MCF 10A (cell line): ENCODE measurements around the gene ASIC1. TPM values are rescaled to one million over a fixed set of nuclear protein-coding genes. Genes with fewer than 3 reads are reported as not detected.
"Not testable (repeated sequence)": the region's sequence is repeated elsewhere in the genome, so short reads cannot be mapped to it uniquely, and the experiment has no call there.

Experiments
- BruUV-seq: library from RNA; stranded (reverse); fragments of 400-500 nt; replicated peaks from 2 replicates; lab custom pipeline; 2021; lab: Mats Ljungman, UMichigan
- CTCF ChIA-PET: fragments of 300-600 bp; sonication (Branson Sonifier 250); formaldehyde crosslinking; extraction: SDS; loops from one replicate; lab custom pipeline; 2021; ENCODE audit warnings: antibody characterized with exemption, inconsistent platforms; lab: Yijun Ruan, JAX
- POLR2A ChIA-PET: fragments of 300-600, 350-650 bp; sonication (Branson Sonifier 250); formaldehyde crosslinking; extraction: SDS; loops from one replicate; lab custom pipeline; 2020; ENCODE audit warnings: antibody characterized with exemption, inconsistent platforms; lab: Yijun Ruan, JAX
- DNase-seq: peaks from one replicate; pipeline ENCODE4 v3.0.0-alpha.2; 2018; ENCODE audit not compliant: unreplicated experiment
- H3K27ac Mint-ChIP-seq: one replicate; pipeline ENCODE4 v1.8.0; 2022; ENCODE audit warnings: mild to moderate bottlenecking, low read depth, mixed read lengths; ENCODE audit not compliant: unreplicated experiment
- H3K27me3 Mint-ChIP-seq: one replicate; pipeline ENCODE4 v1.8.0; 2022; ENCODE audit warnings: mixed read lengths; ENCODE audit not compliant: insufficient read depth, unreplicated experiment
- H3K36me3 Mint-ChIP-seq: one replicate; pipeline ENCODE4 v1.8.0; 2022; ENCODE audit warnings: mild to moderate bottlenecking, moderate library complexity, mixed read lengths; ENCODE audit not compliant: insufficient read depth, unreplicated experiment
- H3K4me1 Mint-ChIP-seq: one replicate; pipeline ENCODE4 v1.8.0; 2022; ENCODE audit warnings: mixed read lengths; ENCODE audit not compliant: insufficient read depth, unreplicated experiment
- H3K4me3 Mint-ChIP-seq: one replicate; pipeline ENCODE4 v1.8.0; 2022; ENCODE audit warnings: mild to moderate bottlenecking, moderate library complexity, mixed read lengths; ENCODE audit not compliant: unreplicated experiment
- H3K9me3 Mint-ChIP-seq: one replicate; pipeline ENCODE4 v1.8.0; 2022; ENCODE audit warnings: mixed read lengths; ENCODE audit not compliant: unreplicated experiment
- CTCF ChIP-seq: fragments of 200-600 bp; IDR thresholded peaks from one replicate; pipeline ENCODE4 v1.8.0; 2022; ENCODE audit warnings: antibody characterized with exemption, mild to moderate bottlenecking; ENCODE audit not compliant: unreplicated experiment
- intact Hi-C: fragments of 100-400 bp; cut with micrococcal nuclease; formaldehyde crosslinking; loops from 2 replicates; pipeline ENCODE4 v1.14.1; 2022
- total RNA-seq: library from RNA; stranded (reverse); gene quantifications from 2 replicates; pipeline ENCODE4 v1.2.3, GENCODE V29; 2022

ASIC1 gene
- total RNA-seq, 1 experiment from 2014 or later: 1.7 TPM

GRCh38 chr12:50082644-50083043, 25.2 kb downstream of the ASIC1 start:
- DNase-seq: no peak
- Mint-ChIP-seq H3K4me3 (no peak overlapping the region), H3K36me3 (peaks cover 14% of the 10 kb centered on the region), H3K4me1 (peaks cover 21% of the 10 kb centered on the region), H3K9me3 (no peaks in the 10 kb centered on the region), H3K27me3 (no peaks in the 10 kb centered on the region), H3K27ac (no peak overlapping the region)
- intact Hi-C loops: no loop called here
- CTCF ChIA-PET: interaction anchor here (0.6 to 11.7 kb wide), 9 partner anchors 12 to 1807 kb away, joined by 3 to 232 read pairs (median 3); partner anchors contain the start of genes COX14 and GPD1
- POLR2A ChIA-PET: interaction anchor here (4.4 kb wide), 1 partner anchor 29 kb away, joined by 70 read pairs; the partner anchor contains the start of gene COX14
- BruUV-seq: no TSS peak
- TF ChIP-seq CTCF: no peak

DNA sequence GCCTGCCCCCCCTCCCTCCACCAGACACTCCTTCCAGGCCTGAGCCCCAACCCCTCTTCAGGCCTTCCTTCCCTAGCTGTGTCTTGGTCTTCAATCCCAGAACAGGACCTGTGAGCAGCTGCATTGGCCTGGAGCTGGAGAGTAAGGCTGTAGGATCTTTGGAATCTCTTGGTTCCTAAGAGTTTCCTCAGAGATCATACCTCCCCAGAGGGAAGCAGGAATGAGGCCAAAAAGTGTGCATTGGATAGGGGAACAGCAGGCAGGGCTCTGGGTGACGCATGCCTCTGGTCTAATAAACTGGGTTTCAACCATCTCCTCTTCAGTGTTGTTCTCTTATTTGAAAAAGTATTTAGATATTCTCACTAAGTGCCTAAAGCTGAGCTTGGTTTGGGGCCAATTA, 25.9 kb downstream of the ASIC1 start:
- intact Hi-C loops: no loop called here
- no peak for TF ChIP-seq CTCF
- no peak for DNase-seq
- no peaks in the 10 kb centered on the region for H3K27me3 Mint-ChIP-seq
- peak overlapping the region; percentile 68 for H3K27ac Mint-ChIP-seq
- H3K4me1 Mint-ChIP-seq: peaks cover 28% of the 10 kb centered on the region
- BruUV-seq: no TSS peak
- CTCF ChIA-PET: interaction anchor here (0.6 to 11.7 kb wide), 8 partner anchors 12 to 116 kb away, joined by 3 to 232 read pairs (median 4); partner anchors contain the start of genes COX14 and GPD1
- no peaks in the 10 kb centered on the region for H3K9me3 Mint-ChIP-seq
- peak overlapping the region; percentile 67 for H3K4me3 Mint-ChIP-seq
- POLR2A ChIA-PET: interaction anchor here (2.0 to 4.4 kb wide), 2 partner anchors 28 to 116 kb away, joined by 6 to 70 read pairs; partner anchors contain the start of gene COX14
- peaks cover 18% of the 10 kb centered on the region for H3K36me3 Mint-ChIP-seq

- intact Hi-C loops, H3K27me3 Mint-ChIP-seq, DNase-seq, H3K9me3 Mint-ChIP-seq, BruUV-seq: not testable (repeated sequence)
- Mint-ChIP-seq H3K4me1 (peaks cover 33% of the 10 kb centered on the region), H3K36me3 (peaks cover 26% of the 10 kb centered on the region), H3K27ac (peak overlapping the region; percentile 90), H3K4me3 (peak overlapping the region; percentile 87)
- POLR2A ChIA-PET: interaction anchor here (0.5 to 4.4 kb wide), 16 partner anchors 8 to 910 kb away, joined by 3 to 70 read pairs (median 4); partner anchors contain the start of genes BCDIN3D, CERS5, COX14 and GPD1
- CTCF ChIA-PET: interaction anchor here (0.6 to 11.7 kb wide), 22 partner anchors 8 to 1678 kb away, joined by 3 to 232 read pairs (median 4); partner anchors contain the start of genes CERS5, COX14 and GPD1
Measured at GRCh38 chr12:50084409-50084774, 27.0 kb downstream of the ASIC1 start.

- intact Hi-C loops: no loop called here
- ChIA-PET CTCF (interaction anchor here (0.6 to 11.7 kb wide), 23 partner anchors 9 to 467 kb away, joined by 3 to 232 read pairs (median 4); partner anchors contain the start of genes CERS5, COX14 and GPD1), POLR2A (interaction anchor here (0.5 to 4.4 kb wide), 17 partner anchors 9 to 909 kb away, joined by 3 to 70 read pairs (median 4); partner anchors contain the start of genes ATF1, BCDIN3D, CERS5 and COX14)
- Mint-ChIP-seq H3K27me3 (no peaks in the 10 kb centered on the region), H3K9me3 (no peaks in the 10 kb centered on the region), H3K4me1 (peaks cover 33% of the 10 kb centered on the region), H3K4me3 (peak within 1 kb of the TSS; percentile 87), H3K27ac (peak within 1 kb of the TSS; percentile 90), H3K36me3 (peaks cover 32% of the 10 kb centered on the region)
- peak; percentile 90 for DNase-seq
- no peak for TF ChIP-seq CTCF
- TSS peak; percentile 77 for BruUV-seq
Measured at GRCh38 chr12:50084775-50085614, 27.6 kb downstream of the ASIC1 start, which contains the start of gene SMARCD1. Gene SMARCD1 (plus strand): TSS chr12:50085342. CDS start chr12:50085370, 28 bp downstream.
